KMS-11 (cell line): Measurements from ENCODE around the gene NCKAP5.

Source experiments
- H2AFZ ChIP-seq: fragments of 200-600 bp; sonication (generic); 2 replicates; pipeline ENCODE4 v1.6.1; 2016; ENCODE audit warnings: antibody characterized with exemption, mixed run types, low read depth
- H3K27ac ChIP-seq: fragments of 200-600 bp; sonication (generic); 2 replicates; pipeline ENCODE4 v1.6.1; 2016; ENCODE audit warnings: mild to moderate bottlenecking, mixed run types
- H3K27me3 ChIP-seq: fragments of 200-600 bp; sonication (generic); 2 replicates; pipeline ENCODE4 v1.6.1; 2017; ENCODE audit warnings: mild to moderate bottlenecking, low read depth, mixed run types, moderate library complexity; ENCODE audit not compliant: insufficient read depth
- H3K36me3 ChIP-seq: fragments of 200-600 bp; sonication (generic); 2 replicates; pipeline ENCODE4 v1.6.1; 2017; ENCODE audit warnings: mild to moderate bottlenecking, mixed run types; ENCODE audit not compliant: insufficient read depth
- H3K4me1 ChIP-seq: fragments of 200-600 bp; sonication (generic); 2 replicates; pipeline ENCODE4 v1.6.1; 2016; ENCODE audit warnings: mild to moderate bottlenecking, low read depth, mixed run types; ENCODE audit not compliant: poor library complexity, severe bottlenecking
- H3K4me2 ChIP-seq: fragments of 200-600 bp; sonication (generic); 2 replicates; pipeline ENCODE4 v1.7.0; 2016; ENCODE audit warnings: mild to moderate bottlenecking, mixed run types
- H3K4me3 ChIP-seq: fragments of 200-600 bp; sonication (generic); IDR thresholded peaks from 2 replicates; pipeline ENCODE4 v1.6.1; 2017; ENCODE audit warnings: low read depth, low read length, mixed read lengths; ENCODE audit not compliant: insufficient read depth
- H3K79me2 ChIP-seq: fragments of 200-600 bp; sonication (generic); 2 replicates; pipeline ENCODE4 v1.6.1; 2016; ENCODE audit warnings: low read depth, mixed run types; ENCODE audit not compliant: insufficient read depth
- H3K9ac ChIP-seq: fragments of 200-600 bp; sonication (generic); 2 replicates; pipeline ENCODE4 v1.6.1; 2016; ENCODE audit warnings: mild to moderate bottlenecking, mixed run types
- H4K20me1 ChIP-seq: fragments of 200-600 bp; sonication (generic); 2 replicates; pipeline ENCODE4 v1.6.1; 2016; ENCODE audit warnings: mild to moderate bottlenecking, mixed run types; ENCODE audit not compliant: insufficient read depth
- TF ChIP-seq, protein P1 (sequence below): fragments of 200-600 bp; sonication (generic); conservative IDR thresholded peaks from 2 replicates; pipeline ENCODE4 v1.6.1; 2017; ENCODE audit warnings: low read depth, mild to moderate bottlenecking, antibody characterized with exemption, low read length, moderate library complexity, mixed read lengths

The NCKAP5 gene

DNA sequence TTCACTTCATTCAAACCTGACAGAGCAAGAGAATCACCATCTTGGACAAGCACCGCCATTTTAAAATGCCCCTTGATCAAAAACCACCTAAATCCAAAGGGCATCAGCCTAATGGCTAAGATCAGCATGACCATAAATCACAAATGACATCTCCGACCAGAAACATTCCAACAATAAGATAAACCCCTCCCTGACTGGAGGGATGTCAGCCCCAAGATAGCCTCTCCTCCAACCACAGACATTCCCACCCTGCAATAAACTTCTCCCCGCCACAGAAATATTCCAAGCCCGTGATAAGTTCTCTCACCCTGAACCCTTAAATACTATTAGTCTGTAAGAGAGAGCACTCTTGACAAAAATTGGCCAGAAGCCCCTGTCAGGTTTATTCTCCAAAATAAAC, 876.7 kb downstream of the NCKAP5 start:
- H3K4me2 ChIP-seq = no peak overlapping the region
- no peaks in the 10 kb centered on the region for H3K27me3 ChIP-seq
- no peaks in the 10 kb centered on the region for H4K20me1 ChIP-seq
- no peak overlapping the region for H3K4me3 ChIP-seq
- no peak overlapping the region for H3K9ac ChIP-seq
- no peaks in the 10 kb centered on the region for H3K79me2 ChIP-seq
- H3K27ac ChIP-seq = no peak overlapping the region
- H3K4me1 ChIP-seq = no peaks in the 10 kb centered on the region
- TF ChIP-seq, protein P1, sequence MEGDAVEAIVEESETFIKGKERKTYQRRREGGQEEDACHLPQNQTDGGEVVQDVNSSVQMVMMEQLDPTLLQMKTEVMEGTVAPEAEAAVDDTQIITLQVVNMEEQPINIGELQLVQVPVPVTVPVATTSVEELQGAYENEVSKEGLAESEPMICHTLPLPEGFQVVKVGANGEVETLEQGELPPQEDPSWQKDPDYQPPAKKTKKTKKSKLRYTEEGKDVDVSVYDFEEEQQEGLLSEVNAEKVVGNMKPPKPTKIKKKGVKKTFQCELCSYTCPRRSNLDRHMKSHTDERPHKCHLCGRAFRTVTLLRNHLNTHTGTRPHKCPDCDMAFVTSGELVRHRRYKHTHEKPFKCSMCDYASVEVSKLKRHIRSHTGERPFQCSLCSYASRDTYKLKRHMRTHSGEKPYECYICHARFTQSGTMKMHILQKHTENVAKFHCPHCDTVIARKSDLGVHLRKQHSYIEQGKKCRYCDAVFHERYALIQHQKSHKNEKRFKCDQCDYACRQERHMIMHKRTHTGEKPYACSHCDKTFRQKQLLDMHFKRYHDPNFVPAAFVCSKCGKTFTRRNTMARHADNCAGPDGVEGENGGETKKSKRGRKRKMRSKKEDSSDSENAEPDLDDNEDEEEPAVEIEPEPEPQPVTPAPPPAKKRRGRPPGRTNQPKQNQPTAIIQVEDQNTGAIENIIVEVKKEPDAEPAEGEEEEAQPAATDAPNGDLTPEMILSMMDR = no peak
- no peak overlapping the region for H2AFZ ChIP-seq
- no peaks in the 10 kb centered on the region for H3K36me3 ChIP-seq

DNA sequence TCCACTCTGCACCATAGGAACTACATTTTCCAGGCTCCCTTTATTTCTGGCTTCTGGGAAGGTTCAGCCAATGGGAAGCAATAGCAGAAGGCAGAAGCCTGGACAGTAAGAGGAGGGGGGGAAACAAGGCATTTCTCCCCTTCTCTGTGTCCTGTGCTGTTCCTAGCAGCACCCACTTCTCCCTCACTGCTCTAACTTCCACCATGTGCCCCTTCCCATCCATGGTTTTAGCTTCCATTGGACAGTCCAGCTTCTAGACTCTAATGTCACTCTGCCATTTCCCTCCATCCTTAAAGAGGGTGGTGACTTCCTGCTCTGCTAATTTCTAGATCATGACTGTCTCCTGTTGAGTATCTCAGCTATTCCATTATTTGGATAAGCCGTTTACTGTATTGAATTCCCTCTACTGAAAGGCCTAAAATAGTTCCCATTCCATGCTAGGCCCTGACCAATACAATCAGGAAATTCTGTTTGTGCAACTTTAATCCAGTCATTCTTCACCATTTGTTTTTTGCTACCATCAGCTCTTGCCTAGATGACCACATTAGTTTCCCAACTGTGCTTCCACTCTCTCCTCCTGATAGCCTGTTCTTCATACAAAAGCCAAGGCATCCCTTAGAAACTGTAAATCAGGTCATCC, 877.5 kb downstream of the NCKAP5 start:
- H3K79me2 ChIP-seq = no peaks in the 10 kb centered on the region
- H3K36me3 ChIP-seq = no peaks in the 10 kb centered on the region
- TF ChIP-seq, protein P1 = no peak
- no peak overlapping the region for H3K9ac ChIP-seq
- no peak overlapping the region for H3K27ac ChIP-seq
- H2AFZ ChIP-seq = no peak overlapping the region
- H3K4me3 ChIP-seq = no peak overlapping the region
- H3K4me2 ChIP-seq = no peak overlapping the region
- no peaks in the 10 kb centered on the region for H4K20me1 ChIP-seq
- no peaks in the 10 kb centered on the region for H3K27me3 ChIP-seq
- H3K4me1 ChIP-seq = no peaks in the 10 kb centered on the region

GRCh38 chr2:132681766-132682165, 886.5 kb downstream of the NCKAP5 start:
- Histone ChIP-seq H4K20me1 (no peaks in the 10 kb centered on the region), H3K27ac (no peak overlapping the region), H3K79me2 (no peaks in the 10 kb centered on the region), H3K4me3 (no peak overlapping the region), H3K4me2 (no peak overlapping the region), H3K4me1 (no peaks in the 10 kb centered on the region), H2AFZ (no peak overlapping the region), H3K36me3 (no peaks in the 10 kb centered on the region), H3K9ac (no peak overlapping the region), H3K27me3 (no peaks in the 10 kb centered on the region)
- TF ChIP-seq, protein P1 = no peak

DNA sequence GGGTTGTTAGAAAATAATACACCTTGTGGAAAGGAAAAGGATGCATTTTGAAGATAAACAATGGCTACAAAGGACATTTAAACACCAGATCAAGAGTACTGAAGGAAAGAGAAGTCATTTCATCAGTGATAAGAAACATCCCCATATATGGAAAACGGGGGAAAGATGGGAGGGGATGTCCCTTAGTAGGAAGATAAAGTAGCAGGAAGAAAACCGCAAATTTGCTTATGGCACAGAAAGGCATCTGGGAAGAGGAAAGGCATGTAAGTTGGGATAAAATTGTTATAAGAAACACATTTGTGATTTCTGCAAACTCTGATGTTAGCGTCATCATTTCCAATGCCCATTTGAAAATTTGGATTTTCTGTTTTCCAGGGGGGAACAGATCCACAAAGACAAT, 887.7 kb downstream of the NCKAP5 start:
- Histone ChIP-seq H2AFZ (no peak overlapping the region), H3K27ac (no peak overlapping the region), H3K4me3 (no peak overlapping the region), H3K36me3 (no peaks in the 10 kb centered on the region), H3K4me2 (no peak overlapping the region), H3K27me3 (no peaks in the 10 kb centered on the region), H3K4me1 (no peaks in the 10 kb centered on the region), H4K20me1 (no peaks in the 10 kb centered on the region), H3K9ac (no peak overlapping the region), H3K79me2 (no peaks in the 10 kb centered on the region)
- TF ChIP-seq, protein P1 = no peak
